Neural cell (in vitro differentiated cells): Measurements from ENCODE around the gene DCLK1.

Experiments
- CTCF ChIP-seq: fragments of 450-650 bp; IDR thresholded peaks from 2 replicates; pipeline ENCODE4 v1.5.1; 2014; ENCODE audit warnings: antibody characterized with exemption, mild to moderate bottlenecking, moderate library complexity; ENCODE audit not compliant: poor library complexity, severe bottlenecking
- EP300 ChIP-seq: fragments of 450-650 bp; conservative IDR thresholded peaks from 2 replicates; pipeline ENCODE4 v1.6.1; 2014; ENCODE audit warnings: antibody characterized with exemption, mild to moderate bottlenecking, moderate library complexity; ENCODE audit not compliant: poor library complexity, severe bottlenecking
- EZH2 ChIP-seq: fragments of 200-600, 300-800 bp; shearing (Covaris generic), sonication (generic); IDR thresholded peaks from 2 replicates; pipeline ENCODE4 v1.6.1; 2014; ENCODE audit warnings: antibody characterized with exemption, low read length, borderline replicate concordance, mild to moderate bottlenecking; ENCODE audit not compliant: insufficient read depth, poor library complexity, severe bottlenecking
- MXI1 ChIP-seq: fragments of 450-650 bp; conservative IDR thresholded peaks from 2 replicates; pipeline ENCODE4 v1.6.1; 2014; ENCODE audit warnings: antibody characterized with exemption, mild to moderate bottlenecking; ENCODE audit not compliant: poor library complexity, severe bottlenecking
- POLR2AphosphoS5 ChIP-seq: IDR thresholded peaks from 2 replicates; pipeline ENCODE4 v1.6.1; 2012
- RAD21 ChIP-seq: fragments of 450-650 bp; conservative IDR thresholded peaks from 2 replicates; pipeline ENCODE4 v1.6.1; 2014; ENCODE audit warnings: antibody characterized with exemption, mild to moderate bottlenecking, moderate library complexity
- TAF1 ChIP-seq: IDR thresholded peaks from 2 replicates; pipeline ENCODE4 v1.6.1; 2012; ENCODE audit warnings: low read depth

DNA sequence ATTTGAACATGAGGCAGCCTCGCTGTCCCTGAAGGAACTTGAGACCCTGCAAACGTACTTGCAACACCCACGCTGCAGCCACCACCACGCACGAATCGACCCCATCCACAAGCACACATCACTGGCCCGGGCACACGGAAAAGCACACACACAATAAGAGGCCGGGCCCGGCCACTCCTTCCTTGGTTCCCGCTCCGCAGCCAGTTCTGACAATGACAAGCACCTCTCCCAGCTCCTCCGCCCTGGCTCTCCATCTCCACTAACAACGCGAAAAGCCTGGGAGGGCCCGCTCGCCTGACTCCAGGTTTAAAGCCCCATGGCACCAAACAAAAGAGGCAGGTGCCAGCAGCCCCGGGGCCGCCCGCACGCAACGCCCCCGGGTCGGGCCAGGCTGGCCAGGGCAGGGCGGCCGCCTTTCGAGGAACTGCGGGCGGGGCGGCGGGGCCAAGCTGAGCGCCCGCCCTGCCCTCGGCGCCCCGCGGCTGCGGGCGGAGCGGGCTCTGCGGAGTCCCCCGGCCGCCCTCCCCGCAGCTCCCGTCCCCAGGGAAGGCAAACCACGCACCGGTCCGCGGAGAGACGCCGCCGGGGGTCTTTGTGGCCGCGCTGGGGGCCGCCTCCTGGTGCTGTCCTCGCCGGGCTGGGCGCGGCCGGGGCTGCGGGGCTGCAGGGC lies 495 bp downstream of the DCLK1 start:
- TF ChIP-seq POLR2AphosphoS5 = no peak
- TF ChIP-seq RAD21 = peak; percentile 44
- peak; percentile 15 for TF ChIP-seq CTCF
- no peak for TF ChIP-seq EZH2
- TF ChIP-seq TAF1 = no peak
- TF ChIP-seq EP300 = no peak
- TF ChIP-seq MXI1 = peak; percentile 78
